CD4-positive, alpha-beta T cell treated with Interferon alpha-2 for 1 hour (primary cell): ENCODE data around the gene SPACDR.

Experiments
- DNase-seq, 2 donors: peaks; one replicate each; pipeline ENCODE4 v3.0.0-alpha.2; 2020 to 2022

SPACDR gene

GRCh38 chr7:100433592-100434296 is 30.3 kb downstream of the SPACDR start:
- DNase-seq, result no peak

GRCh38 chr7:100433276-100433591 is 30.8 kb downstream of the SPACDR start:
- no peak for DNase-seq

- no peak for DNase-seq
Observed at GRCh38 chr7:100432621-100433275, 31.3 kb downstream of the SPACDR start.

GRCh38 chr7:100432053-100432452 is 32.0 kb downstream of the SPACDR start:
- DNase-seq, result no peak

DNA sequence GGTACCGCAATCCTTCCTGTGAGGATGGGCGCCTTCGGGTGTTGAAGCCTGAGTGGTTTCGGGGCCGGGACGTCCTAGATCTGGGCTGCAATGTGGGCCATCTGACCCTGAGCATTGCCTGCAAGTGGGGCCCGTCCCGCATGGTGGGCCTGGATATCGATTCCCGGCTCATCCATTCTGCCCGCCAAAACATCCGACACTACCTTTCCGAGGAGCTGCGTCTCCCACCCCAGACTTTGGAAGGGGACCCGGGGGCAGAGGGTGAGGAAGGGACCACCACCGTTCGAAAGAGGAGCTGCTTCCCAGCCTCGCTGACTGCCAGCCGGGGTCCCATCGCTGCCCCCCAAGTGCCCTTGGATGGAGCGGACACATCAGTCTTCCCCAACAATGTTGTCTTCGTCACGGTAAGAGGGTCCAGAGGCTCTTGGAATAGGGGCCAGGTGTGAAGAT is 32.7 kb downstream of the SPACDR start:
- DNase-seq, result no peak

GRCh38 chr7:100430493-100431285 is 33.4 kb downstream of the SPACDR start:
- peak; percentile 40 to 55 for DNase-seq

GRCh38 chr7:100429637-100430492 is 34.2 kb downstream of the SPACDR start, which contains the start of gene MEPCE:
TSS of gene MEPCE (plus strand) at chr7:100429831. CDS start at chr7:100430019, 188 bp downstream.
- peak; percentile 94 to 95 for DNase-seq

DNA sequence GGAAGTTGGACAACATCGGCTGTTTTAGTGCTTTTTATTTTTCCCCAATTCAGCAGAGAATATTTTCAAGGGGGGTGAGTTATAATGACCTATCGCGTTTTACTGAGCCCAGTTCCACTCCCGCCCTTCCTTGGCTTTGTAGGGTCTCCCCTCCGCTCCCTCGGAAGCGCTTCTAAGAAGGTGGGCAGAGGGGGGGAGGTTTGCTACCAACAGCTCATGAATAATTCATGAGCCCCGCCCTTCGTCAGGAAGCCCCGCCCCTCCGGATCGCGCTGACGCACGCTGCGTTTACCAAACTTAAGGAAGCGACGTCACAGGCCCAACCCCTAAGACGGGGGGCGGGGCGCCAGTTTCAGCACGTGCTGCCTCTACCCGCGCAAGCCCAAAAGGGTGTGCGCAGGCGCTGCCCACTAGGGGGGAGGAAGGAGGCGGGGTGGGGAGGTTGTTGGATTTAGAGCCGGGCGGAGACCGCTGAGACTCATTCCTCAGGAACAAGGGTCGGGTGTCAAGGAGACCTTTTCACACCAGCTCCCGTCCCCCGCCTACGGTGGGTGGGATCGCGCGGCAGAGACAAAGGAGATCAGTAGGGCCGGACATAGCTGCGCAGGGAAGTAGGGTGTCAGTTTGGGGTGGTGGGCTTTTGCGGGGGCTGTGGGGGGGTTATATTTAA is 35.0 kb downstream of the SPACDR start:
- peak; percentile 100 for DNase-seq

DNA sequence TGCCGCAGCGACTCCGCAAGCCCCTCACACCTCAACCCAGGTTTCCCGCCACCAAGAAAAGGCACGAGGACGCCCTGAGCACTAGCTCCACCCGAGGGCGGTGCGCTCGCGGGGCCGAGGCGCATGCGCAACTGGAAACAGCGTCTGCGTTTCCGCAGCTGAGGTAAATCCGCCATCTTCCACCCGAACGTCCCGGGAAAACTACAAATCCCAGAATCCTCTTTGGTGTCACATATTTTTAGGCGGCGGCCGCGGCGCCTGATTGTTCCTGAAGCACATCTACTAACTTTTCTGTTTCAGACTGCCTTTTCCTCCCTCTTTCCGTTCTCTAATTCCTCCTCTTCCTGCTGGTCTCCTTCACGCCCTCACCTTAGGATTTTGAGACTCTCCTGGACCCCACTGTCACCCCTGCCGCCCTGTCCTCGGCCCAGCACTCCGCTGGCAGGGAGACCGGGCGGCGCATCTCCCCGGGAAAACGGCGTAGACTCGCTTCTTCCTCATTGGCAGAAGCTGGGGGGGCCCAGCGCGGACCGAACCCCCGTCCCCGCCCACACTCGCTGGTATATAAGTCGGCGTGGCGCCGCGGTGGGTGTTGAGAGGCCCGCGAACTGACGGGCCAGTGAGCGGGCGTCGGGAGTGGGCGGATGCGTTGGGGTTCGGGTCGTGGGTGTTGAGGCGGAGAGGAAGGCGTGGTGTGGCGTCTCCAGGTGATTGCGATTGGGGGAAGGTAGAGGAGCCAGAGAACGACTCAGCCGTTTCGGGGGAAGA is 35.7 kb downstream of the SPACDR start, which contains the start of gene ZCWPW1:
ZCWPW1 (minus strand) TSS at position 505 of the 768 bp plus-strand sequence. CDS start 8,054 bp downstream, outside the sequence.
- DNase-seq, result peak; percentile 98

DNA sequence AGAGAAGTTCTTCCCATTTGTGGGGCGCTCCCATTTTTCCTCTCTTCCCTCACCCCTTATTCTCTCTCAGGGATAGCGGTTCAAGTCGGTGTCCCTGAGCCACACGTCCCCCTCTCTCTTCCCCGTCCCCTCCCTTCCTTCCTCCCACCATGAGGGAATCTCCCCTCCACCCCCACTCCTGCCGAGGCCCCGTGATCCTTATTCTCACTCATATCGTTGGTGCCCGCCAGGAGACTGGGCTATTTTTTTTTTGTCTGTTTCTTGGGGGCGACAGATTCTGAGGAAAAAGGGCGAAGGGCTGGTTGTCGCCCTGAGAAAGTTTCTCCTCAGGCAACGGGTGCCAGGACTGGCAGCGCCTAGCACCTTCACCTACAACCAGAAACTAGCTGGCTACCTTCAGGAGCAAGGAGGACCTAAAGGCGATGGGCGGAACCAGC is 36.3 kb downstream of the SPACDR start:
- DNase-seq, result no peak

DNA sequence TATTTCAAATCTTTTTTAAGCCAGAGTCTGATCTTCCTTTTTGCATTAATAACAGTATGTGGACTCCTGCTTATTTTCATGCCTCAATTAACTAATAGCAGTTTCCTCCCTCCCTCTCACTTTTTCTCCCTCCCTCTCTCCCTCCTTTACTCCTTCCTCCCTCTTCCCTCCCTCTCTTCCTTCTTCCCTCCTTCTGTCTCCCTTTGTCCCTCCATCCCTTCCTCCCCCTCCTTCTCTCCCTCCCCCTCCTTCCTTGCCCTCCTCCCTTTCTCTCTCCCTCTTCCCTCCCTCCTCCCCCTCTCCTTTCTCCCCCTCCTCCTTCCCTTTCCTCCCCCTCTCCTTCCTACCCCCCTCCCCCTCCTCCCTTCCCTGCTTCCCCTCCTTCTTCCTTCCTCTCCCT is 37.5 kb downstream of the SPACDR start:
- DNase-seq, result no peak

- no peak for DNase-seq
Observed at GRCh38 chr7:100425347-100425746, 38.7 kb downstream of the SPACDR start.

DNA sequence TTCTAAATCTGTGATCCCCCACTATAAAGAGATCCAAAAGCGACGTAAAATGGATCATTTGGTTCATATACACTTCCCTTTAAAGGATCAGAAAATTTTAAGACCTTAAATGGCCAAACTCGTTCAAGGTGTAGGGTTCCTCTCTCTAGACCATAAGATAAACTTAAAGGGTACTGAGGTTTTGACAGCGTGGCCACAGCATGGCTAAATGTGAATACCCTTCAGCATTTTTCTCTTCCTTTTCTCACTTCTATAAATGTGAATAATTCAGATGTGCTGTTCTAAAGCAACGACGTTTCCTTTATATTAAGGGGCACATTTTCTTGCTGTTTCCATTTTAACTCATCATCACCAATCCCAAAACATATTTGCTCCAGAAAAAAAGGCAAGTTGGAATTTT is 40.7 kb downstream of the SPACDR start:
- DNase-seq, result no peak

- no peak for DNase-seq
Observed at GRCh38 chr7:100419660-100420226, 44.3 kb downstream of the SPACDR start.

DNA sequence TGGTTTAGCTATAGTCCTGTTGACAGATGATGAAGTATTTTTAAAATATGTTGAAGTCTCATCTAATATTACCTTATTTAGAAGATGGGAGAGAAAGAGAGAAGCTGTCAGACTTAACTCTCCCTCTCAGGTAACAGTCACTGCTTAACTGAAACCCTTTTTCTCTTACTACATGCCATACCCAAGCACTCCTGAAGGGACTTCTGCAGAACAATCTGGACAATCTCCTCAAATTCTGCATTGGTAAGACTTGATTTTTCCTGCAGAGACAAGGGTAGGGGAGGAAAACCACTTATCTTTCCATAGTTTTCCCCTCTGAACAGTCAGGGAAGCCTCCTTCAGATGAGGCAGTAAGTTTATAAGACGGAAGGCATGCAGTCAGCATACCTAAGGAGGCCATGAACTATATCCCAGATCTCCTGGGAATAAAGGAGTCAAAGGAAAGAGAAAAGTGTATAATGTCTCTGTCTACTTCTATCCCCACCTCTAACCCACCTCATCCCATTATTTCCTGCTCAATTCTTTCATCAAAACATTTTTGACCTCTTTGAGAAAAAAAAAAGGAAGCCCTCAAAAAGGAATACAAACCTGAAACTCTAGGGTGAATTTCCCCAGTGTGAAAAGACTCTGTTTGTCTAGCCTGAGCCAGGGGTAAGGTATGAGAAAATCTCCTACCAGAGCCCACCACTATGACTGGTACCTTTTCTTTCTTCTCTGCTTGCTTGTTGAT is 45.0 kb downstream of the SPACDR start:
- DNase-seq, result no peak

- no peak for DNase-seq
Observed at GRCh38 chr7:100415448-100415847, 48.6 kb downstream of the SPACDR start.

DNA sequence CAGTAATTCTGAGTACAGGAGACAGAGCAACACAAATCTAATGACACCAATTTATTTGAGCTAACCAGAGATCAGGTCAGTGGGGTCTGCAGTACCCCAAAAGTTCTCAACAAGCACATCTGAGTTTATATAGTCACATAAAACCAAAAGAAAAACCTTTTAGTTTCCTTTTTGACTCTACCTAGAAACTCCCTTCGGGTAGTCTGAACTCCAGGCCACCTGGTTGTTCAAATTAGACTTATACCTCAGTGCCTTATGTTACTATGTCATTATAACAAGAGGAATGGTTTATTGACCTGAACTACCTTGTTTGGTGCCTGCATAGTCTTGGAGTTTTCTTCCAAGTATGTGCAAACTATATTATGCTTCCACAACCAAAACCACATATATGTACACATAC is 50.2 kb downstream of the SPACDR start:
- no peak for DNase-seq

DNA sequence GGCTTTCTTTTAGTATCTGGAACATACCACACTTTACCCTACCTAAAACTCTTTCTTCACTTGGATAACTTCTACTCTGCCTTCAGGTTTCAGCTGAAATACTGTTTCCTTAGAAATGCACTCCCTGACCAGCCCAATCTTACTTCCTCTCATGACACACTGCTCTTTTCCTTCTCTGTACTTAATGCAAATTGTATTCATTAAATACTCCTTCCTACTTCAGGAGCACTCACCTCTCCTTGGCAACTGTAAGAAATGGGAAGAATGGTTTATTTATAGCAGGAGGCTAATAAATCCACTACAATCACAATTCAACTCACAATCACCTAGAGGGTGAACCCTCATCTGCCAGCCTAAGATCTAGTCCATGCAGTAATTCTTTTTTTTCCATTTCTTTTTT is 50.7 kb downstream of the SPACDR start:
- no peak for DNase-seq

DNA sequence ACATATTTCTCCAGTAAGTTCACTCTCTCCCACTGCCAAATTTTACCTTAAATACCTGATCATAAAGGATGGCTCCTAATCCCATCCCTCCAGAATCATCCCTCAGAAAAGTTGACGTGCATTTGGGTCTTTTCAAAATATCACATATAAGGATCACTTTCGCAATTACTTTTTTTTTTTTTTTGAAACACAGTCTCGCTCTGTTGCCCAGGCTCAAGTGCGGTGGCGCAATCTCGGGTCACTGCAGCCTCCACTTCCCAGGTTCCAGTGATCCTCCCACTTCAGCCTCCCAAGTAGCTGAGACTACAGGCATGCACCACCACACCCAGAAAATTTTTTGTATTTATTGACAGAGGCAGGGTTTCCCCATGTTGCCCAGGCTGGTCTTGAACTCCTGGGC is 53.0 kb downstream of the SPACDR start:
- no peak for DNase-seq
